ENCODE data around the gene FAM3C. TPM values are rescaled to one million over a fixed set of nuclear protein-coding genes. Genes with fewer than 3 reads are reported as not detected.

FAM3C gene
- total RNA-seq, 1 experiment from 2014 or later = 322 TPM

- ATAC-seq (no peak), DNase-seq (ENCODE audit: low read depth, low spot score) (no peak)
- Histone ChIP-seq H3K4me2 (ENCODE audit: low read length) (no peak overlapping the region), H3K9ac (ENCODE audit: low read length) (no peak overlapping the region), H3K4me3 (replicated peaks in 1 of 2; ENCODE audit: low read depth in 1 of 2, low read length in 2 of 2) (no peak overlapping the region), H3K4me1 (ENCODE audit: control insufficient read depth in 1 of 2, insufficient read depth in 2 of 2, low read length in 2 of 2) (peaks cover 20 to 44% of the 10 kb centered on the region in 2 experiments; a peak in 3 of 4 replicates), H2AFZ (ENCODE audit: low read depth, low read length, poor library complexity, severe bottlenecking) (no peak overlapping the region), H3K27me3 (ENCODE audit: insufficient read depth, low read length) (no peaks in the 10 kb centered on the region), H3K9me2 (ENCODE audit: insufficient read depth) (no peaks in the 10 kb centered on the region), H3K36me3 (ENCODE audit: control insufficient read depth in 1 of 2, insufficient read depth in 2 of 2, low read length in 2 of 2) (no peaks in the 10 kb centered on the region), H4K20me1 (ENCODE audit: insufficient read depth) (no peaks in the 10 kb centered on the region), H3K79me2 (ENCODE audit: insufficient read depth, low read length) (no peaks in the 10 kb centered on the region; the same call in 1 of the 2 replicates), H3K9me3 (ENCODE audit: control insufficient read depth in 1 of 2, insufficient read depth in 1 of 2, low read depth in 1 of 2, low read length in 2 of 2) (no peaks in the 10 kb centered on the region), H3K27ac (ENCODE audit: low read depth, low read length) (no peak overlapping the region)
- BruUV-seq (replicated peaks) = no TSS peak
- intact Hi-C loops (cut with micrococcal nuclease) = no loop called here
- CTCF ChIA-PET = no interaction called here
- TF ChIP-seq EZH2 (IDR thresholded peaks at IDR 0.05) (no peak), ELF1 (IDR thresholded peaks at IDR 0.05; ENCODE audit: borderline replicate concordance, low read depth) (no peak), FOSL1 (IDR thresholded peaks at IDR 0.05; ENCODE audit: low read depth) (no peak), JUND (IDR thresholded peaks at IDR 0.05) (no peak), ATF3 (IDR thresholded peaks at IDR 0.05) (no peak)
- RAD21 ChIA-PET (ENCODE audit: low non-redundant PET in 1 of 2, low total read pairs in 2 of 2, uncharacterized antibody in 2 of 2, unreplicated experiment in 2 of 2) = no interaction called here
- POLR2A ChIA-PET = no interaction called here
Measured at GRCh38 chr7:121323515-121324302, 72.4 kb downstream of the FAM3C start.

GRCh38 chr7:121322460-121322859 lies 73.6 kb downstream of the FAM3C start:
- Histone ChIP-seq H3K36me3 (ENCODE audit: control insufficient read depth in 1 of 2, insufficient read depth in 2 of 2, low read length in 2 of 2) (no peaks in the 10 kb centered on the region), H3K4me2 (ENCODE audit: low read length) (no peak overlapping the region), H4K20me1 (ENCODE audit: insufficient read depth) (no peaks in the 10 kb centered on the region), H3K9ac (ENCODE audit: low read length) (no peak overlapping the region), H3K27me3 (ENCODE audit: insufficient read depth, low read length) (no peaks in the 10 kb centered on the region), H3K4me1 (ENCODE audit: control insufficient read depth in 1 of 2, insufficient read depth in 2 of 2, low read length in 2 of 2) (peaks cover 10 to 32% of the 10 kb centered on the region in 2 experiments; a peak in 3 of 4 replicates), H3K27ac (ENCODE audit: low read depth, low read length) (no peak overlapping the region), H3K9me2 (ENCODE audit: insufficient read depth) (no peaks in the 10 kb centered on the region), H2AFZ (ENCODE audit: low read depth, low read length, poor library complexity, severe bottlenecking) (no peak overlapping the region), H3K4me3 (replicated peaks in 1 of 2; ENCODE audit: low read depth in 1 of 2, low read length in 2 of 2) (no peak overlapping the region), H3K79me2 (ENCODE audit: insufficient read depth, low read length) (no peaks in the 10 kb centered on the region), H3K9me3 (ENCODE audit: control insufficient read depth in 1 of 2, insufficient read depth in 1 of 2, low read depth in 1 of 2, low read length in 2 of 2) (no peaks in the 10 kb centered on the region)
- POLR2A ChIA-PET = no interaction called here
- no peak for ATAC-seq
- BruUV-seq (replicated peaks) = no TSS peak
- CTCF ChIA-PET = no interaction called here
- RAD21 ChIA-PET (ENCODE audit: low non-redundant PET in 1 of 2, low total read pairs in 2 of 2, uncharacterized antibody in 2 of 2, unreplicated experiment in 2 of 2) = no interaction called here
- DNase-seq (ENCODE audit: low read depth, low spot score) = no peak
- intact Hi-C loops (cut with micrococcal nuclease) = no loop called here
- TF ChIP-seq ZBTB33 (IDR thresholded peaks at IDR 0.05; ENCODE audit: extremely low read depth, insufficient replicate concordance, low read length) (no peak), YY1 (IDR thresholded peaks at IDR 0.05; ENCODE audit: extremely low read depth, insufficient replicate concordance, low read depth, low read length) (no peak), SP1 (IDR thresholded peaks at IDR 0.05; ENCODE audit: low read depth) (no peak), ATF3 (IDR thresholded peaks at IDR 0.05) (no peak), MAX (IDR thresholded peaks at IDR 0.05) (no peak), POLR2A (IDR thresholded peaks at IDR 0.05; ENCODE audit: borderline replicate concordance, extremely low read depth, insufficient read depth, insufficient read length) (no peak), REST (IDR thresholded peaks at IDR 0.05; ENCODE audit: low read depth) (no peak), TCF7L2 (IDR thresholded peaks at IDR 0.05; ENCODE audit: borderline replicate concordance, extremely low read depth, insufficient read depth, insufficient read length) (no peak), FOSL1 (IDR thresholded peaks at IDR 0.05; ENCODE audit: low read depth) (no peak), ZNF274 (IDR thresholded peaks at IDR 0.05; ENCODE audit: low read depth, low read length) (no peak)
